Natural killer cell (primary cell): ENCODE data around the gene UGT1A3. TPM values are rescaled to one million over a fixed set of nuclear protein-coding genes. Genes with fewer than 3 reads are reported as not detected.

Source experiments
- ATAC-seq, 3 donors: fragments of 150-1000 bp in 2 of 3; fragments of 200-7000 bp in 1 of 3; cut with Tn5 transposase; 1 replicate in 1 of 3; 2 replicates in 2 of 3; pipeline ENCODE4 v1.10.0; 2021; ENCODE audit warnings: mild to moderate bottlenecking in 2 of 3, moderate library complexity in 2 of 3
- DNase-seq, 2 donors: peaks; one replicate each; pipeline versions ENCODE4 v3.0.0 to v3.0.0-alpha.2; 2013 to 2021; ENCODE audit warnings: mixed read lengths in 1 of 2
- H3K27ac ChIP-seq: one replicate; pipeline ENCODE4 v1.5.1; 2013; ENCODE audit warnings: mild to moderate bottlenecking, low read length
- H3K27me3 ChIP-seq: one replicate; pipeline ENCODE4 v1.6.1; 2013; ENCODE audit warnings: low read length; ENCODE audit not compliant: control insufficient read depth, insufficient read depth
- H3K36me3 ChIP-seq: one replicate; pipeline ENCODE4 v1.6.1; 2013; ENCODE audit warnings: low read length; ENCODE audit not compliant: control insufficient read depth, insufficient read depth
- H3K4me1 ChIP-seq: one replicate; pipeline ENCODE4 v1.6.1; 2013; ENCODE audit warnings: low read length; ENCODE audit not compliant: control insufficient read depth, insufficient read depth
- H3K4me3 ChIP-seq: one replicate; pipeline ENCODE4 v1.5.1; 2013; ENCODE audit warnings: low read length
- H3K9me3 ChIP-seq: one replicate; pipeline ENCODE4 v1.6.1; 2013; ENCODE audit warnings: low read length; ENCODE audit not compliant: control insufficient read depth, insufficient read depth
- H3K27ac Mint-ChIP-seq, 2 donors: one replicate each; pipeline ENCODE4 v1.8.0; 2022; ENCODE audit warnings: mild to moderate bottlenecking in 2 of 2, mixed read lengths in 2 of 2, moderate library complexity in 1 of 2
- H3K27me3 Mint-ChIP-seq, 2 donors: one replicate each; pipeline ENCODE4 v1.8.0; 2022; ENCODE audit warnings: low read depth in 2 of 2, mixed read lengths in 2 of 2
- H3K36me3 Mint-ChIP-seq: one replicate; pipeline ENCODE4 v1.8.0; 2022; ENCODE audit warnings: mixed read lengths
- H3K4me1 Mint-ChIP-seq, 2 donors: one replicate each; pipeline ENCODE4 v1.8.0; 2022; ENCODE audit warnings: mixed read lengths in 2 of 2
- H3K4me3 Mint-ChIP-seq: one replicate; pipeline ENCODE4 v1.8.0; 2022; ENCODE audit warnings: mild to moderate bottlenecking, moderate library complexity, mixed read lengths
- H3K9me3 Mint-ChIP-seq, 2 donors: one replicate each; pipeline ENCODE4 v1.8.0; 2022; ENCODE audit warnings: mixed read lengths in 2 of 2
- CTCF ChIP-seq: fragments of 200-600 bp; IDR thresholded peaks from one replicate; pipeline ENCODE4 v1.8.0; 2022; ENCODE audit warnings: antibody characterized with exemption
- WGBS: methylation state at CpG from one replicate; pipeline ENCODE4 v1.1.7; 2013; ENCODE audit warnings: missing lambda C conversion rate; ENCODE audit not compliant: insufficient coverage; 5-methylcytosine and 5-hydroxymethylcytosine counted together
- intact Hi-C: fragments of 100-400 bp; cut with micrococcal nuclease; formaldehyde crosslinking; loops from one replicate; pipeline ENCODE4 v1.14.2; 2022
- total RNA-seq, 4 donors: library from RNA; stranded (reverse); fragments of 120-200 nt in 1 of 4; gene quantifications; one replicate each; pipeline versions ENCODE4 v1.2.3 to v1.2.4, GENCODE V29; 2013 to 2022

Gene UGT1A3
- total RNA-seq, 3 donors from 2014 or later (not counting 1 experiment from before 2014, with no cell fraction given): not detected

- Mint-ChIP-seq H3K36me3 (no peaks in the 10 kb centered on the region), H3K27ac (no peak overlapping the region), H3K27me3 (peaks cover 11 to 21% of the 10 kb centered on the region in 2 donors), H3K9me3 (no peaks in the 10 kb centered on the region), H3K4me1 (peaks cover 0 to 5% of the 10 kb centered on the region in 2 donors), H3K4me3 (no peak overlapping the region)
- Histone ChIP-seq H3K9me3 (no peaks in the 10 kb centered on the region), H3K27ac (no peak overlapping the region), H3K27me3 (no peaks in the 10 kb centered on the region), H3K36me3 (no peaks in the 10 kb centered on the region), H3K4me3 (no peak overlapping the region), H3K4me1 (no peaks in the 10 kb centered on the region)
- ATAC-seq (no peak), DNase-seq (no peak)
- no peak for TF ChIP-seq CTCF
- 89% methylated on average over 11 of the region's 11 CpGs for WGBS
- intact Hi-C loops: no loop called here
Observed at GRCh38 chr2:233817995-233818638, 89.3 kb downstream of the UGT1A3 start.

GRCh38 chr2:233818639-233819621, 90.1 kb downstream of the UGT1A3 start:
- Histone ChIP-seq H3K27me3 (no peaks in the 10 kb centered on the region), H3K36me3 (no peaks in the 10 kb centered on the region), H3K4me1 (no peaks in the 10 kb centered on the region), H3K4me3 (no peak overlapping the region), H3K27ac (no peak overlapping the region), H3K9me3 (no peaks in the 10 kb centered on the region)
- H3K36me3 Mint-ChIP-seq: no peaks in the 10 kb centered on the region
- 72% methylated on average over 17 of the region's 17 CpGs for WGBS
- H3K27ac Mint-ChIP-seq: no peak overlapping the region
- ATAC-seq (no peak), DNase-seq (no peak)
- H3K4me1 Mint-ChIP-seq: peaks cover 0 to 5% of the 10 kb centered on the region in 2 donors
- H3K27me3 Mint-ChIP-seq: peaks cover 11 to 21% of the 10 kb centered on the region in 2 donors
- H3K4me3 Mint-ChIP-seq: no peak overlapping the region
- no peaks in the 10 kb centered on the region for H3K9me3 Mint-ChIP-seq
- intact Hi-C loops: no loop called here
- no peak for TF ChIP-seq CTCF

- Histone ChIP-seq H3K27me3 (no peaks in the 10 kb centered on the region), H3K9me3 (no peaks in the 10 kb centered on the region), H3K27ac (no peak overlapping the region), H3K36me3 (no peaks in the 10 kb centered on the region), H3K4me1 (no peaks in the 10 kb centered on the region), H3K4me3 (no peak overlapping the region)
- Mint-ChIP-seq H3K36me3 (no peaks in the 10 kb centered on the region), H3K4me3 (no peak overlapping the region), H3K4me1 (peaks cover 0 to 5% of the 10 kb centered on the region in 2 donors), H3K27me3 (peaks cover 10 to 14% of the 10 kb centered on the region in 2 donors), H3K9me3 (no peaks in the 10 kb centered on the region), H3K27ac (no peak overlapping the region)
- intact Hi-C loops: no loop called here
- DNase-seq (no peak), ATAC-seq (no peak)
- no peak for TF ChIP-seq CTCF
- WGBS: 83% methylated on average over 18 of the region's 18 CpGs
Observed at GRCh38 chr2:233819884-233820773, 91.3 kb downstream of the UGT1A3 start.
